BJ (cell line): Measurements from ENCODE around the gene NFYA. TPM values are rescaled to one million over a fixed set of nuclear protein-coding genes. Genes with fewer than 3 reads are reported as not detected.

Experiments
- CTCF ChIA-PET: fragments of 350-600 bp; formaldehyde crosslinking; extraction: SDS; loops from one replicate; lab custom pipeline; 2021; ENCODE audit warnings: antibody characterized with exemption, inconsistent platforms; lab: Yijun Ruan, JAX
- POLR2A ChIA-PET: fragments of 300-600 bp; sonication (Branson Sonifier 250); formaldehyde crosslinking; extraction: SDS; loops from one replicate; lab custom pipeline; 2021; ENCODE audit warnings: antibody characterized with exemption; lab: Charles Lee
- DNase-seq: peaks from one replicate; pipeline ENCODE4 v3.0.0-alpha.2; 2011; ENCODE audit warnings: low read depth
- H3K27me3 ChIP-seq: 2 replicates; pipeline ENCODE4 v1.6.0; 2011; ENCODE audit warnings: low read length; ENCODE audit not compliant: control insufficient read depth, insufficient read depth
- H3K36me3 ChIP-seq: 2 replicates; pipeline ENCODE4 v1.5.1; 2011; ENCODE audit warnings: low read length; ENCODE audit not compliant: control insufficient read depth, insufficient read depth
- H3K4me3 ChIP-seq: 2 replicates; pipeline ENCODE4 v1.5.1; 2011; ENCODE audit warnings: low read depth, mild to moderate bottlenecking, control low read depth, low read length
- CTCF ChIP-seq: IDR thresholded peaks from 2 replicates; pipeline ENCODE4 v1.5.1; 2011; ENCODE audit warnings: low read depth, mild to moderate bottlenecking, control low read depth, inconsistent platforms, low read length, moderate library complexity; ENCODE audit not compliant: insufficient read depth
- polyA minus RNA-seq: library from RNA; depleted of rRNA, polyadenylated mRNA; stranded (reverse); fragments of >200 nt; gene quantifications from 2 replicates; pipeline ENCODE4 v1.2.3, GENCODE V29; 2011; rRNA and poly(A)+ RNA removed
- polyA plus RNA-seq: library from polyadenylated mRNA; depleted of rRNA; stranded (reverse); fragments of >200 nt; gene quantifications from 2 replicates; pipeline ENCODE4 v1.2.3, GENCODE V29; 2011; rRNA removed

NFYA gene
- 7.6 and 7.7 TPM in 2 replicates for polyA plus RNA-seq
- polyA minus RNA-seq = 15.5 and 17.0 TPM in 2 replicates

DNA sequence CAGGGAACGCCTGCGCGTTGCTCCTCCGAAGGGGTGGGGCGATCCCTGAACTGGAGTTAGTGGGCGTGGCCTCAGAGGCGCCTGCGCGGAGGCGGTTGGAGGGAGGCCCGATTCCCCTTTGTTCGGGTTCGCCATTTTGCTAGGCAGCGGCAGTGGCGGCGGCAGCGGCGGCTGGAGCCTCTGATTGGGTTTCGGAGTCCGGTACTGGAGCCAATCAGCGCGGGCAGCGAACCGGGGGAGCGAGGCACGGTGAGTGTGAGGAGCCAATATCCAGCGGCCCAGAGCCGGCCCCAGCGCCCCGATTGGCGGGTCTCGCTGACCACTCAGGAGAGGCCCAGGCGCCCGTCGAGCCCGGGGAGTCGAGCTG, at the start of gene NFYA:
NFYA (plus strand) TSS at position 139 of the 367 bp plus-strand sequence. CDS start 6,116 bp downstream, outside the sequence.
- H3K4me3 ChIP-seq = peak within 1 kb of the TSS; percentile 92
- ChIA-PET POLR2A (interaction anchor here (0.6 kb wide), 1 partner anchor 74 kb away, joined by 5 read pairs; no protein-coding TSS in a partner anchor), CTCF (interaction anchor here (0.6 kb wide), 1 partner anchor 1236 kb away, joined by 4 read pairs; no protein-coding TSS in a partner anchor)
- no peaks in the 10 kb centered on the region for H3K27me3 ChIP-seq
- no peaks in the 10 kb centered on the region for H3K36me3 ChIP-seq
- TF ChIP-seq CTCF = no peak
- no peak for DNase-seq

DNA sequence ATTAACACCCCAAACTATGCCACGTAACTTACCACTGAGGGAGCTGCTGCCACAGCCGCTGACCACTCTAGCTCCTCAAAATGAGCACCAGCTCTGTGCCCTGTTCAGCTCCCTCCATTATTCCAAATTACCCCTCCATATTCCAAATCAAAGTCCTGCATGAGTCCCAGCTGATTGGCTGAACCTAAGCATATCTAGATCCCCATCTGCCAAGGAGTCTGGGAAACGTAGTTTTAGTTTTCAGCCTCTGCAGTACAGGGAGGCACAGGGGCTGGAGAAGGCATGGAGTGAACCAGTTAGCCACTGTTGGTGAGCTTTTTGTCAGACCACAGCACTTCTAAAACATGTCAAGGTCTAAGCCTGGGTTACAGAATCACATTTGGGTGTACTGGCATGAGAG, 49.7 kb upstream of the NFYA start:
- H3K4me3 ChIP-seq = no peak overlapping the region
- no peaks in the 10 kb centered on the region for H3K27me3 ChIP-seq
- no peak for DNase-seq
- no peaks in the 10 kb centered on the region for H3K36me3 ChIP-seq
- TF ChIP-seq CTCF = no peak
- CTCF ChIA-PET = interaction anchor here (0.9 to 11.0 kb wide), 7 partner anchors 10 to 175 kb away, joined by 3 to 184 read pairs (median 3); no protein-coding TSS in a partner anchor
- POLR2A ChIA-PET = no interaction called here

DNA sequence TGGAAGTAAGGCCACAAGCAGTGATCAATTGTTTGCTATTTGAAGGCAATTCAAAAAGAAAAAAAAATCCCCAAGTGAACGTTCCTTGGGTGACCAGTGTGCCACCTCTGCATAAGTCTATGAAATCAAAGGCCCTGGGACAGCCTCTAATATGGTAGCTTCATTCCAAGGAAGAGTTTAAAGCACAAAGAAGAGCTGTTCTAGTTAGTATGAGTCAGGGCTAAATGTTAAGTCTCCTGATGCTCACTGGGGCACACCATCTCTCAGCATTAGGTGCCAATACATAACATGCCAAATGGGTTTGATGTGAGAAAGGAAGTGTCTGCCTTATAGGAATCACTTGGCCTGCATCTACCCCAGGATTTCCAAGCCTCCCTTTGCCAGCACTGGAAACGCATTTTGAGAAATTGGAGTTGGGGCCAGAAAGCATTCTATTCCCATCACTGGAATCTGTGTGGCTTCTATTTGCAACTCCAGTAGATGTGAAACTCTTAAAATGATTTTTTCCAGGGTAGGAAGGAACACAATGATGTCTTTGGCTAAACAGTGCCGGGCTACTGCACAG, 46.7 kb upstream of the NFYA start:
- CTCF ChIA-PET = interaction anchor here (0.6 to 11.0 kb wide), 6 partner anchors 12 to 478 kb away, joined by 3 to 184 read pairs (median 10); partner anchors contain the start of genes TSPO2 and UNC5CL
- DNase-seq = no peak
- Histone ChIP-seq H3K36me3 (no peaks in the 10 kb centered on the region), H3K4me3 (no peak overlapping the region), H3K27me3 (no peaks in the 10 kb centered on the region; the same call in 1 of the 2 replicates)
- POLR2A ChIA-PET = no interaction called here
- TF ChIP-seq CTCF = no peak

- no peak overlapping the region for H3K4me3 ChIP-seq
- TF ChIP-seq CTCF = no peak
- no peak for DNase-seq
- CTCF ChIA-PET = interaction anchor here (0.6 to 11.0 kb wide), 24 partner anchors 10 to 1692 kb away, joined by 3 to 184 read pairs (median 5); partner anchors contain the start of genes TSPO2 and UNC5CL
- peaks cover 2% of the 10 kb centered on the region; the same call in 1 of the 2 replicates for H3K27me3 ChIP-seq
- POLR2A ChIA-PET = no interaction called here
- no peaks in the 10 kb centered on the region for H3K36me3 ChIP-seq
Measured at GRCh38 chr6:41027241-41027640, 45.5 kb upstream of the NFYA start.

DNA sequence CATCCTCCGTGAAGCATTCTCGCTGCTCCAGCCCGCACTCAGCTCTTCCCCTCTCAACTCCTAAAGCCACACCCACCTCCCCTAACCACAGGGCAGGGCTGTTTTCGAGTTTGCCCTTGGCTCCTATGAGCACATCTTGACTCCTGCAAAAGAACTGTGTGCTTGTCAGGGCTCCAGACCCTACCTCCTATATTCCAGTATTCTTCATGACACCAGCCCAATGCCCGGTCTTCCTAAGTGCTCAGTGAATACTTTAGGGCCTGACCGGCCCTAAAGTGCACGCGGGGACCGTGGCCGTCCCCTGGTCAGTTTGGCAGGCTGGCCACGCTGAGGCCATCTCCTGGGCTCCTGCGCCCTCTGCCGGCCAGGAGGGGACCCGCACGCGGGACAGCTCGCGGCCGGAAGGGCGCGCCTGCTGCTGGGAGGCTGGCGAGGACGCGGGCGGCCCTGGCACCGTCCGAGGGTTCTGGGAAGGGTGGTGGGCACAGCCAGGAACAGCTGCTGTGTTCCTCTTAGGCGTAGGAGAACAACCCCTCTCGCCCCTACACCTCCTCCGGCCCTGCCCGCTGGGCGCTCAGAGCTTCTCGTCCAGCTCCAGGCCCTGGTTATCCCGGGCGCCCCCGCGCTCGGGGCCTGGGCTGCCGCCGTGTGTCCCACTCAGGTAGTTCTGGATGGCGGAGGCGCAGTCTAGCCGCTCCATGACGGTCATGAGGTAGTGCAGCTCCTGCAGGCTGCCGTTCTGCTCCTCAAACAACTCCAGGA, 44.8 kb upstream of the NFYA start:
- ChIA-PET CTCF (interaction anchor here (0.6 to 11.0 kb wide), 47 partner anchors 9 to 1693 kb away, joined by 3 to 184 read pairs (median 4); partner anchors contain the start of genes TSPO2 and UNC5CL), POLR2A (no interaction called here)
- DNase-seq = no peak
- H3K27me3 ChIP-seq = peaks cover 2% of the 10 kb centered on the region; the same call in 1 of the 2 replicates
- H3K36me3 ChIP-seq = no peaks in the 10 kb centered on the region
- TF ChIP-seq CTCF = peak; percentile 87
- peak overlapping the region; percentile 30 for H3K4me3 ChIP-seq
